GM19324 (cell line): ENCODE measurements around the gene SLC5A12.

Experiments
- ATAC-seq: cut with Tn5 transposase; IDR thresholded peaks from one replicate; pipeline ENCODE4 v1.9.1; 2021; ENCODE audit warnings: mild to moderate bottlenecking, moderate library complexity; ENCODE audit not compliant: unreplicated experiment, low FRiP score

Gene SLC5A12, protein sequence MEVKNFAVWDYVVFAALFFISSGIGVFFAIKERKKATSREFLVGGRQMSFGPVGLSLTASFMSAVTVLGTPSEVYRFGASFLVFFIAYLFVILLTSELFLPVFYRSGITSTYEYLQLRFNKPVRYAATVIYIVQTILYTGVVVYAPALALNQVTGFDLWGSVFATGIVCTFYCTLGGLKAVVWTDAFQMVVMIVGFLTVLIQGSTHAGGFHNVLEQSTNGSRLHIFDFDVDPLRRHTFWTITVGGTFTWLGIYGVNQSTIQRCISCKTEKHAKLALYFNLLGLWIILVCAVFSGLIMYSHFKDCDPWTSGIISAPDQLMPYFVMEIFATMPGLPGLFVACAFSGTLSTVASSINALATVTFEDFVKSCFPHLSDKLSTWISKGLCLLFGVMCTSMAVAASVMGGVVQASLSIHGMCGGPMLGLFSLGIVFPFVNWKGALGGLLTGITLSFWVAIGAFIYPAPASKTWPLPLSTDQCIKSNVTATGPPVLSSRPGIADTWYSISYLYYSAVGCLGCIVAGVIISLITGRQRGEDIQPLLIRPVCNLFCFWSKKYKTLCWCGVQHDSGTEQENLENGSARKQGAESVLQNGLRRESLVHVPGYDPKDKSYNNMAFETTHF

DNA sequence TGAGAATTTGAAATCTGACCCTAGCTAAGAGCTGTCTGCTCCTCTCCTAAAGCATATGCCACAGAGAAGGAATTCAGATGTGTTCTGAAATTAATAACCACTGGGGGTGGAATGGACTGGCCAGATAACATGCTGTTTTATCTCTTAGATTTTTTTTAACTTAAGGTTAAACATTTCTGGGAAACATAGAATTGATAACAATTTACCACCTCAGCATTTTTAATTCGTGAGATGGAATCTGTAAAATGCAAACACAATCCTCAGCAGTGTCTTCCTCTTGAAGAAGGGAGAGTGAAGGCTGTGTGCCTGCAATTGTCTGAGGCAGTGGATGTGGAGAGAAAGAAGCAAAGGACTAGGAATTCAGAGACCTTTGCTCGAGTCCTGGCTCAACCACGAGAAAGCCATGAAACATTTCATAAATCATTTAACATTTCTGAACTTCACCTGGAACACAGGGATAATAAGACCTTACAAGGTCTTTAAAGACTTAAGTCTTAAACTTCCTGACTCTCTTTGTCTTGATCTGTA is at the start of gene SLC5A12:
Gene SLC5A12 (minus strand): TSS at position 113 of the 528 bp plus-strand sequence. CDS start 346 bp downstream, outside the sequence.
- ATAC-seq, result no peak

GRCh38 chr11:26769027-26769426 is 47.2 kb upstream of the SLC5A12 start:
- ATAC-seq, result no peak

- ATAC-seq, result no peak
These were observed 45.2 kb upstream of the SLC5A12 start for GRCh38 chr11:26767060-26767459.

- ATAC-seq, result no peak
These were observed 43.5 kb upstream of the SLC5A12 start for GRCh38 chr11:26765323-26765722.

- ATAC-seq, result no peak
These were observed 43.0 kb upstream of the SLC5A12 start for GRCh38 chr11:26764825-26765224.

- ATAC-seq, result no peak
These were observed 42.5 kb upstream of the SLC5A12 start for GRCh38 chr11:26764315-26764714.

- peak; percentile 65 for ATAC-seq
These were observed 40.2 kb upstream of the SLC5A12 start for GRCh38 chr11:26762089-26762488.

DNA sequence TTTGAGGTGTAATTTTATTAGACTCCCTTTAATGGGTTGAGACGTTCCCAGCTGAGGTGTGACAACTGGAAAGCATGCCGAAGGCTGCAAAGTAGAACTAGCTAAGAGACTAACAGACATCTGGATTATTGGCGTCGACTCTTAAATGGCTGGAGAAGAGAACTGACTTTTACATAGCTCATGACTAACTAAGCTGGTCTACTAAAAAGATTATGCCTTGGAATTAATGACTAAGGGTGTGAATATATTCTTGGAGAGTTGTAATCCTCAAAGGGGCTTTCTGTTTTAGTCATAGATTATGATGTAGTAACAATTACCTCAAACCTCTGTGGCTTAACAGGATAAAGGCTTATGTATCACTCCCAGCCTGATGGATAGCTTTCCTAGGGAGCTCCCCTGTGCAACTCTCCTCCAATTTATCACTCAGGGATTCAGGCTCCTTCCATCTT is 39.5 kb upstream of the SLC5A12 start:
- no peak for ATAC-seq

DNA sequence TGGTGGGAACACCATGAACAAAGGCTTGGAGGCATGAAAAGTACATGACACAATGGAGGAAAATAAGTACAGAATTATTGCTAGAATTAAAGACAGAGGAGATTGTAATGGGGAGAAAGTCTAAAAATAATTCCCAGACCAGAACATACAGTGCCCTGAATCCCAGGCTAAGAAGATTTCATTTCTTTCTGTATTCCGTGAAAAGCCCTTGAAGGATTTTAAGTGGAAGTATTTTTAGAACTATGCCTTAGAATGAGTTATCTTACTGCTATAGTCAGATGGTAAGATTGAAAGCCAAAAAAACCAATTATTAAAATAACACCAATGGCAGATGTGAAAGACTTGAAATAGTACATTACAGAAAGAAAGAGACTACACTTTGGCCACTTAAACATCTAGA is 36.1 kb upstream of the SLC5A12 start:
- no peak for ATAC-seq

- ATAC-seq, result no peak
These were observed 33.9 kb upstream of the SLC5A12 start for GRCh38 chr11:26755762-26756161.

GRCh38 chr11:26753723-26754504 is 32.1 kb upstream of the SLC5A12 start:
- no peak for ATAC-seq

DNA sequence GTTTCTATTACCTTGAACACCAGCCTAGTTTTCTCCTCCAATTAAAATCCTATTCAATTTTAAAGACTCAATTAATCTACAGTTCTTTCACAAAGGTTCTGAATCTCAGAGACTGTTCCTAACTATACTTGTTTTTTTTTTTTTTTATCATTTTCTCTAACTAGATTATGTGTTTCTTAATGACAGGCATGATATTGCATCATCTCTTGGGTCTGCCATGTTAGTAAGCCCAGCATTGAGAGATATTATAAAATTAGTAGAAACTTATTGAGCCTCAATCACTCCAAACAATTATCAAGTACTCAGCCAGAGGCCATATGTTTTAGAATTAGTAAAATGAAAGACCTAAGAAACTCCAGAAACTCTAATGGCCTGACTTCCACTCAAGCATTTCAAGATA is 28.1 kb upstream of the SLC5A12 start:
- no peak for ATAC-seq

DNA sequence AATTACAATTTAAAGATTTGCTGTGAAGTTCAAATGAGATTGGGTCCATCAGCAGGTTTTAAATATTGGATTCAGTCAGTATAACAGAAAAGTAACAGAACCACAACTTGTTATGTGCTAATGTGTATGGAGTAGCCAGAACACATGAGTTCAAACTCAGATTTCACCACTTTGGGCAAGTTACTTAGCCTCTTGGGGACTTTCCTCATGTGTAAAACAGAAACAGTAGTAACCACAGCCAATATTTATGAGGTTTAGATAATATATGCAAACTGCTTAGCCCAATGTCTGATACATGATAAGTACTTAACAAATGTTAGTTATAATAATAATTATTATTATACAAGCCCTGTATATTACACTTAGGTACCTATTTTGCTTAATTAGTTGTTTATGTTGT is 21.8 kb upstream of the SLC5A12 start:
- peak; percentile 46 for ATAC-seq

- no peak for ATAC-seq
These were observed 21.1 kb upstream of the SLC5A12 start for GRCh38 chr11:26742966-26743365.

- no peak for ATAC-seq
These were observed 19.2 kb upstream of the SLC5A12 start for GRCh38 chr11:26741036-26741435.

- no peak for ATAC-seq
These were observed 17.7 kb upstream of the SLC5A12 start for GRCh38 chr11:26739366-26740073.

DNA sequence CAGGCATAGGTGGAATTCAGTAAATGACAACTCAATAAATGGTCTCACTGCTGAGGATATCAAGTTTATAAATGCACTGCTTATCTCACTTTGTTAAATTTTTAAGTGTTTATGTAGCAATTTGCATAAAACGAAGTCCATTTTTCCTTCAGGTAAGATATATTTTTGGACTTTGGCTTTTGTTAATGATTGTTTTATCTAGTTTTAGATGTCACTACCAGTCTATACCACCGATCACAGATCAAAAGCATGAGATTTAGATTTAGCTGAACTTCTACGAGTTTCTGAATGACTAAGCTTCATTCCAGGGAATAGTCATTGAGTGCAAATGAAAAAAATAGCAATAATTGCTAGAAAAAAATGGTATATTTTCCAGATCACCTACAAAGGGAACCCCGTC is 12.8 kb upstream of the SLC5A12 start:
- no peak for ATAC-seq

DNA sequence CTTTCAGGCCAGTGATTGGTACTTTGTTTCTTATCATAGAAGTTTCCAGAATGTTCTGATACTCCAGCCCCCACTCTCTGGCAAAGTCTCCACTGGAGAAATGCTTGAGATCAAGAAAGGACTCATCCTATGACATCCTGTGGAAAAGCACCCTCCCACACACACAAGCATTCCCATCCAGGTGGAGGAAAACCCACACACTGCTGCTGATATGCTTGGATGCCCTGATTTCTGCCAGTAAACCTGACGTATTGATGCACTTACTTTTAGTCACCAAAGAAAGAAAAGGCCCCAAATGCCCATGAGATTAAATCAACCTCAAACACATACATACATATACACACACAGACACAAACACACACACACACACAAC is 9.2 kb upstream of the SLC5A12 start:
- ATAC-seq, result no peak

- no peak for ATAC-seq
These were observed 8.7 kb upstream of the SLC5A12 start for GRCh38 chr11:26730414-26731083.

DNA sequence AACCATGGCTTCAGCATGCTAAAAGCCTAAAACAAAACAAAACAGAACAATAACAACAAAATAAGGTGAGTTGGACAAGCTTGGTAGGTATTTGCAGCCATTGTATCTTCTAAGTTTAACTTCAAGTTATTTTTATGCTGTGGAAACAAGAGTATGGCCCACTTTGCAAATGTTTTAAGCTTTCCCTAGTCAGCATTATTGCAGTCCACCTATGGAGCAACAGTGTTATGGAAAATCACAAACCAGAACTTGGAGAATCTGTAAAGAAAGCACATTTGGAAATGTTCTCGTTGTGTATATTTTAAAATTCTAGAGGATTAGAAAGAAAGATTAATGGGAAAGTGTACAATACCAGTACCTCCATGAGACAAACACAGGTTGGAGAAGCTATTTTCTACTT is 7.4 kb upstream of the SLC5A12 start:
- no peak for ATAC-seq
